ENCODE data around the gene GPR158. TPM values are rescaled to one million over a fixed set of nuclear protein-coding genes. Genes with fewer than 3 reads are reported as not detected.
"Not testable (repeated sequence)": the region's sequence is repeated elsewhere in the genome, so short reads cannot be mapped to it uniquely, and the experiment has no call there.

The GPR158 gene
- total and polyA plus RNA-seq, 5 donors from 2014 or later: not detected

DNA sequence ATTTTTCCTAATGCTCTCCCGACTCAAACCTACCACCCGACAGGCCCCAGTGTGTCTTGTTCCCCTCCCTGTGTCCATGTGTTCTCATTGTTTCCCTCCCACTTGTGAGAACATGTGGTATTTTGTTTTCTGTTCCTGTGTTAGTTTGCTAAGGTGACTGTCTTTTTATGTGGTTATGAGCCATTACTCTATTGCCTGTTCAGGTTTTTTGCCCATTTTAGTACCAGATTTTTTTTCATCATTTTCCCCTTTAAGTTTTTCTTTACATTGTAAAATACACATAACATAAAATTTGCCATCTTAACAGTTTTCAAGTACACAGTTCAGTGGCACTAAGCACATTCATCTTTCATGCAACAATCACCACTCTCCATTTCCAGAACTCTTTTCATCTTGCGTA is 133.5 kb downstream of the GPR158 start:
- Mint-ChIP-seq H3K27ac (no peak overlapping the region), H3K27me3 (no peaks in the 10 kb centered on the region), H3K4me1 (no peaks in the 10 kb centered on the region), H3K9me3 (peaks cover 0 to 21% (median 6%) of the 10 kb centered on the region in 7 donors), H3K36me3 (no peaks in the 10 kb centered on the region), H3K4me3 (no peak overlapping the region)
- Histone ChIP-seq H3K27ac (ENCODE audit: insufficient read depth, low read length, poor library complexity, severe bottlenecking) (no peak overlapping the region), H3K36me3 (ENCODE audit: control insufficient read depth, insufficient read depth, low read length) (no peaks in the 10 kb centered on the region), H3K27me3 (ENCODE audit: control insufficient read depth, insufficient read depth, low read length) (no peaks in the 10 kb centered on the region), H3K4me1 (ENCODE audit: control insufficient read depth, insufficient read depth, low read length, poor library complexity, severe bottlenecking) (no peaks in the 10 kb centered on the region), H3K4me3 (ENCODE audit: low read depth, low read length) (no peak overlapping the region), H3K9me3 (ENCODE audit: control insufficient read depth in 2 of 2, low read length in 2 of 2) (no peaks in the 10 kb centered on the region)
- no peak for ATAC-seq (ENCODE audit: low read depth in 2 of 2)
- DNase-seq: no peak

DNA sequence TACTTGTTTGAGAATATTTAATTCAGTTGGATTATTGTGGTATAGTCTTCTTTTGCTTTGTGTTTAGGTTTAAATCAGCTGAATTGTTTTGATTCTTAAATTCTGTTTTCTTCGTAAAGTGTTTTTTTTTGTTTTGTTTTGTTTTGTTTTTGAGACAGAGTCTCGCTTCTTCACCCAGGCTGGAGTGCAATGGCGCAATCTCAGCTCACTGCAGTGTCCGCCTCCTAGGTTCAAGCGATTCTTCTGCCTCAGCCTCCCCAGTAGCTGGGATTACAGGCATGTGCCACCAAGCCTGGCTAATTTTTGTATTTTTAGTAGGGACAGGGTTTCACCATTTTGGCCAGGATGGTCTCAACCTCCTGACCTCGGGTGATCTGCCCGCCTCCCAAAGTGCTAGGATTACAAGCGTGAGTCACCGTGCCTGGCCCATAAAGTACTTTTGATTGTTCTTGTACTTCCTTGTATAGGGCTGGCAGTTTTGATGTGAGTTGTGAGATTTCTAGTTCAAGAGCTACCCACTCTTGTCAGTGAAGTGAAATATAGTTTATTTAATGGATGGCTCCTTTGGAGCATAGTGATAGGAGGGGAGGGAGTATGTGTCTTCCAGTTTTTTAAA is 142.9 kb downstream of the GPR158 start:
- not testable (repeated sequence) for H3K4me3 ChIP-seq (ENCODE audit: low read depth, low read length); H3K4me1 ChIP-seq (ENCODE audit: control insufficient read depth, insufficient read depth, low read length, poor library complexity, severe bottlenecking); H3K27ac Mint-ChIP-seq; H3K27ac ChIP-seq (ENCODE audit: insufficient read depth, low read length, poor library complexity, severe bottlenecking); H3K36me3 ChIP-seq (ENCODE audit: control insufficient read depth, insufficient read depth, low read length); H3K9me3 Mint-ChIP-seq; H3K27me3 Mint-ChIP-seq; H3K36me3 Mint-ChIP-seq; H3K4me1 Mint-ChIP-seq; H3K27me3 ChIP-seq (ENCODE audit: control insufficient read depth, insufficient read depth, low read length); H3K9me3 ChIP-seq (ENCODE audit: control insufficient read depth in 2 of 2, low read length in 2 of 2); DNase-seq; ATAC-seq (ENCODE audit: low read depth in 2 of 2); H3K4me3 Mint-ChIP-seq

DNA sequence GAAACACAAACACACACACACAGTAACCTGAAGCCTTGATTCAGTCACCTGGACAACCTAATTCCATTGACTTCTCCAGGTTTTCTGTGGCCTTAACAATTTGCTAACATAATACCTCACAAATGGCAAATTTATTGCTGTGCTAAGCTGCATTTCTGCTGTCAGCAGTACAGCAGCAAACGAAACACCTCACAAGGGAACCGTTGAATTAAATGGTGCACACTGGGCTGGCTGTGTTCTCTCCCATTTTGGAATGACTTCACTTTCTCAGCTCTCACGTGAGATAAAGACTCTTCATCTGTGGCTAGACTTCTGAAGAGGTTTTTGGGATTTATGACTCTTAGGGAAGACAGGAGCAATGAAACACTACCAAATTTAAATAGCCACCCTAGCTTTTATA is 152.5 kb downstream of the GPR158 start:
- no peaks in the 10 kb centered on the region for H3K9me3 ChIP-seq (ENCODE audit: control insufficient read depth in 2 of 2, low read length in 2 of 2)
- H3K27me3 ChIP-seq (ENCODE audit: control insufficient read depth, insufficient read depth, low read length): no peaks in the 10 kb centered on the region
- ATAC-seq (ENCODE audit: low read depth in 2 of 2) (no peak), DNase-seq (no peak)
- H3K27ac ChIP-seq (ENCODE audit: insufficient read depth, low read length, poor library complexity, severe bottlenecking): no peak overlapping the region
- H3K4me3 Mint-ChIP-seq: no peak overlapping the region
- H3K9me3 Mint-ChIP-seq: peaks cover 1 to 8% (median 4%) of the 10 kb centered on the region in 7 donors
- no peak overlapping the region for H3K27ac Mint-ChIP-seq
- H3K27me3 Mint-ChIP-seq: no peaks in the 10 kb centered on the region
- no peaks in the 10 kb centered on the region for H3K36me3 Mint-ChIP-seq
- H3K4me3 ChIP-seq (ENCODE audit: low read depth, low read length): no peak overlapping the region
- no peaks in the 10 kb centered on the region for H3K4me1 Mint-ChIP-seq
- H3K36me3 ChIP-seq (ENCODE audit: control insufficient read depth, insufficient read depth, low read length): no peaks in the 10 kb centered on the region
- H3K4me1 ChIP-seq (ENCODE audit: control insufficient read depth, insufficient read depth, low read length, poor library complexity, severe bottlenecking): no peaks in the 10 kb centered on the region

DNA sequence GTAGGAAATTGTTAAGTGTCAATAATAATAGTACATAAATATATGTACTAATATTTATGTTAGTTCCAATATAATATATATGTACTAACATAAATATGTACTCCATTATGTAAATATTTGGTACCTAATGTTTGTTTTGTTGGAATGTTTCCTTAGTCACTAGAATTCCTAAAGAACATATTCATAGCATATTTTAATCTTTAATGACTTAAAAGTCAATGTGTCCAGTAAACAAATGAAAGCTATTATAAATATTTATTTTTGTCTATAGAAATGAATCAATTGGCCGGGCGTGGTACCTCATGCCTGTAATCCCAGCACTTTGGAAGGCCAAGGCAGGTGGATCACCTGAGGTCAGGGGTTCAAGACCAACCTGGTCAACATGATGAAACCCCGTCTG is 153.6 kb downstream of the GPR158 start:
- no peaks in the 10 kb centered on the region for H3K4me1 ChIP-seq (ENCODE audit: control insufficient read depth, insufficient read depth, low read length, poor library complexity, severe bottlenecking)
- Mint-ChIP-seq H3K4me1 (no peaks in the 10 kb centered on the region), H3K4me3 (no peak overlapping the region), H3K9me3 (peaks cover 1 to 8% (median 4%) of the 10 kb centered on the region in 7 donors), H3K27ac (no peak overlapping the region), H3K27me3 (no peaks in the 10 kb centered on the region), H3K36me3 (no peaks in the 10 kb centered on the region)
- DNase-seq (no peak), ATAC-seq (ENCODE audit: low read depth in 2 of 2) (no peak)
- no peak overlapping the region for H3K27ac ChIP-seq (ENCODE audit: insufficient read depth, low read length, poor library complexity, severe bottlenecking)
- no peaks in the 10 kb centered on the region for H3K9me3 ChIP-seq (ENCODE audit: control insufficient read depth in 2 of 2, low read length in 2 of 2)
- H3K27me3 ChIP-seq (ENCODE audit: control insufficient read depth, insufficient read depth, low read length): no peaks in the 10 kb centered on the region
- no peak overlapping the region for H3K4me3 ChIP-seq (ENCODE audit: low read depth, low read length)
- no peaks in the 10 kb centered on the region for H3K36me3 ChIP-seq (ENCODE audit: control insufficient read depth, insufficient read depth, low read length)

DNA sequence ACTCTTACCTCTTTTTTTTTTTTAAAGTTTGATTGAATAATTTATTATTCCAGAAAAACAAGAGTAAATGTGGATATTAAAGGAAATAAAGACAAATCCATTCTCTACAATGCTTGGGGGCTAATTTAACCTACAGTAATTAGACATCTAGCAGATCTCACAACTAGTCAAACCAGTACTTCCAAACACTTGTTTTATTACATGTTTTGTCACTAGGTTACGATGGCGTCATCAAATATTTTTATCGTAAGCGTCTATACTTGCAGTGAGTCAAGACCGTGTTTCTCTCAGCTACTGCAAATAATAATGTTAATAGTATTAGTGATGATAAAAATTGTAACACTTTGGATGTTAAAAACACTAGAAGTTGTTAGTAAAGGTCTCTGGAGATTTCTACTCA is 154.8 kb downstream of the GPR158 start:
- ATAC-seq (ENCODE audit: low read depth in 2 of 2); H3K27ac Mint-ChIP-seq; H3K4me3 ChIP-seq (ENCODE audit: low read depth, low read length); H3K9me3 Mint-ChIP-seq; H3K4me1 Mint-ChIP-seq; H3K36me3 Mint-ChIP-seq; H3K36me3 ChIP-seq (ENCODE audit: control insufficient read depth, insufficient read depth, low read length); H3K27me3 Mint-ChIP-seq; H3K4me3 Mint-ChIP-seq; H3K27ac ChIP-seq (ENCODE audit: insufficient read depth, low read length, poor library complexity, severe bottlenecking); DNase-seq; H3K9me3 ChIP-seq (ENCODE audit: control insufficient read depth in 2 of 2, low read length in 2 of 2); H3K4me1 ChIP-seq (ENCODE audit: control insufficient read depth, insufficient read depth, low read length, poor library complexity, severe bottlenecking); H3K27me3 ChIP-seq (ENCODE audit: control insufficient read depth, insufficient read depth, low read length): not testable (repeated sequence)

DNA sequence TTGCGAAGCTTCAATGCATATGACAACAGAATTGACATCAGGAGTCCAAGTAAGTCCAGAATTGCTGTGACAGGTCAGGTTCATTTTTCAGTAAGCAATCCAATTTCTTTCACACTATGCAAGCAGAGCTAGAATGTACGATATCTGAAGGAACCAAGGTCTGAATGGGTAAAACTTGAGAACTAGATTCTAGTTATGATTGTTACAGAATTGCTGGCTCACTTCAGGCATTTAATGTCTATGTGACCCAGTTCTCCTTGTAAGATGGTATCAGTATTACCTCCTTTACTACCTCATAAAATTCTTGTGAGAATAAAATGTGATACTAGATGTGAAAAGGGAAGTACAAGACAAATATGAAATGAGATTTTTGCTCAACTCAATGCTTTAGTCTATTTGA is 159.6 kb downstream of the GPR158 start:
- Mint-ChIP-seq H3K27me3 (no peaks in the 10 kb centered on the region), H3K9me3 (peaks cover 0 to 6% (median 0%) of the 10 kb centered on the region in 7 donors), H3K4me1 (no peaks in the 10 kb centered on the region), H3K27ac (no peak overlapping the region), H3K4me3 (no peak overlapping the region), H3K36me3 (no peaks in the 10 kb centered on the region)
- H3K4me1 ChIP-seq (ENCODE audit: control insufficient read depth, insufficient read depth, low read length, poor library complexity, severe bottlenecking): no peaks in the 10 kb centered on the region
- H3K36me3 ChIP-seq (ENCODE audit: control insufficient read depth, insufficient read depth, low read length): no peaks in the 10 kb centered on the region
- H3K27me3 ChIP-seq (ENCODE audit: control insufficient read depth, insufficient read depth, low read length): no peaks in the 10 kb centered on the region
- DNase-seq: no peak
- H3K9me3 ChIP-seq (ENCODE audit: control insufficient read depth in 2 of 2, low read length in 2 of 2): no peaks in the 10 kb centered on the region
- no peak overlapping the region for H3K27ac ChIP-seq (ENCODE audit: insufficient read depth, low read length, poor library complexity, severe bottlenecking)
- ATAC-seq (ENCODE audit: low read depth in 2 of 2): no peak
- H3K4me3 ChIP-seq (ENCODE audit: low read depth, low read length): no peak overlapping the region

DNA sequence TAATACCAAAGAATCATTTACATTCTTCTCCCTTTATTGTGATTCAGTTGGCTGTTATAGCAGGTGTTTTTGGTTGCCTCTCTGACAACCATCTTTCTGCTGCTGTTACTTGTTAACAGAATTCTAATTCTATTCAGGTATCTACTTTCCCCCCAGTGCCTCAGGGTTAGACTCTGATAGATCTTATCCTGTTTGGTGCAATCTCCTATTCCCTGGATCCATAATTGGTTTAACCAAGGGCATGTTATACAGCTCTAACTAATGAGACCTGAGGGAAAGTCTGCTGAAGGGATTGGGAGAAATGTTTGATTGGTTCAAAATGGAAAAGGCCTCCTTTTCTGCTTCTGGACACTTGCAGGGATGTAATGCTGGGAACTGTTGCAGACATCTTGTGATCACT is 161.5 kb downstream of the GPR158 start:
- Mint-ChIP-seq H3K4me1 (no peaks in the 10 kb centered on the region), H3K36me3 (no peaks in the 10 kb centered on the region), H3K27ac (no peak overlapping the region), H3K9me3 (peaks cover 0 to 4% (median 0%) of the 10 kb centered on the region in 7 donors), H3K4me3 (no peak overlapping the region), H3K27me3 (no peaks in the 10 kb centered on the region)
- Histone ChIP-seq H3K4me3 (ENCODE audit: low read depth, low read length) (no peak overlapping the region), H3K27ac (ENCODE audit: insufficient read depth, low read length, poor library complexity, severe bottlenecking) (no peak overlapping the region), H3K36me3 (ENCODE audit: control insufficient read depth, insufficient read depth, low read length) (no peaks in the 10 kb centered on the region), H3K9me3 (ENCODE audit: control insufficient read depth in 2 of 2, low read length in 2 of 2) (no peaks in the 10 kb centered on the region), H3K4me1 (ENCODE audit: control insufficient read depth, insufficient read depth, low read length, poor library complexity, severe bottlenecking) (no peaks in the 10 kb centered on the region), H3K27me3 (ENCODE audit: control insufficient read depth, insufficient read depth, low read length) (no peaks in the 10 kb centered on the region)
- no peak for DNase-seq
- no peak for ATAC-seq (ENCODE audit: low read depth in 2 of 2)

DNA sequence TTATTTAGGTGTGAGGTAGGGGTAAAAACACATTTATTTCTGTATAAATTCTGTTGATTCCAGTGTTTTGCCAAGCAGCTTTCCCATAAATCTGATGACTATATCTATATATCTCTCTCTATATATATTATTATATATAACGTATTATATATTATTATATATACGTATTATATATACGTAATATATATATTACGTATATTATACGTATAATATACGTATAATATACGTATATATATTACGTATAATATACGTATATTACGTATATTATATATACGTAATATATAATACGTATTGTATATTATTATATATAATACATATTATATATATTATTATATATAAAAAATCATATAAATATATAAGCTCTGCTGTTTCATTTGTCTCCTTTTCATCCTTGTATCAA is 163.5 kb downstream of the GPR158 start:
- no peak for ATAC-seq (ENCODE audit: low read depth in 2 of 2)
- H3K9me3 Mint-ChIP-seq: peaks cover 0 to 2% (median 0%) of the 10 kb centered on the region in 7 donors
- H3K9me3 ChIP-seq (ENCODE audit: control insufficient read depth in 2 of 2, low read length in 2 of 2): no peaks in the 10 kb centered on the region
- H3K36me3 Mint-ChIP-seq: no peaks in the 10 kb centered on the region
- no peak overlapping the region for H3K4me3 Mint-ChIP-seq
- no peak overlapping the region for H3K4me3 ChIP-seq (ENCODE audit: low read depth, low read length)
- H3K27me3 ChIP-seq (ENCODE audit: control insufficient read depth, insufficient read depth, low read length): no peaks in the 10 kb centered on the region
- H3K27me3 Mint-ChIP-seq: no peaks in the 10 kb centered on the region
- DNase-seq: no peak
- no peak overlapping the region for H3K27ac ChIP-seq (ENCODE audit: insufficient read depth, low read length, poor library complexity, severe bottlenecking)
- H3K36me3 ChIP-seq (ENCODE audit: control insufficient read depth, insufficient read depth, low read length): no peaks in the 10 kb centered on the region
- H3K4me1 Mint-ChIP-seq: no peaks in the 10 kb centered on the region
- H3K4me1 ChIP-seq (ENCODE audit: control insufficient read depth, insufficient read depth, low read length, poor library complexity, severe bottlenecking): no peaks in the 10 kb centered on the region
- no peak overlapping the region for H3K27ac Mint-ChIP-seq

Measured in CD4-positive, CD25-positive, alpha-beta regulatory T cell (primary cell).